ENCODE data around the gene RNF113B.

DNA sequence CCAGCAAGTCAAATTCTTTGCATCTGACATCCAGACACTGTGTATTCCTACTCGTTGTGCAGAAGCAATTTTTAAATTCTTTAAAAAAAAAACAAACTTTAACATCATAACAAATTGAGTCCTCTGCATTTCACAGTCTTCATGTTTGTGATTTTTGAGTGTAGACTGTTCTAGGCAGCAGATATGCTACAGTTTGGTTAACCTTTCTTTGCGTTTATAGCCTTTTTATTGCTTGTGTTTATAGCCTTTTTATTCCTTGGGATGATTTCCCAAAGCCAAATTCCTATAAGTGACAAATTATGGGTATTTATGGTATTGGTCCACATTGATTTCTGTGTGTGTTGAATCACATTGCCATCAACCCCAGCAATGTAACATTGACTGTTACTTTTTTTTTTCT is 14.9 kb upstream of the RNF113B start:
- TF ChIP-seq, protein P1, sequence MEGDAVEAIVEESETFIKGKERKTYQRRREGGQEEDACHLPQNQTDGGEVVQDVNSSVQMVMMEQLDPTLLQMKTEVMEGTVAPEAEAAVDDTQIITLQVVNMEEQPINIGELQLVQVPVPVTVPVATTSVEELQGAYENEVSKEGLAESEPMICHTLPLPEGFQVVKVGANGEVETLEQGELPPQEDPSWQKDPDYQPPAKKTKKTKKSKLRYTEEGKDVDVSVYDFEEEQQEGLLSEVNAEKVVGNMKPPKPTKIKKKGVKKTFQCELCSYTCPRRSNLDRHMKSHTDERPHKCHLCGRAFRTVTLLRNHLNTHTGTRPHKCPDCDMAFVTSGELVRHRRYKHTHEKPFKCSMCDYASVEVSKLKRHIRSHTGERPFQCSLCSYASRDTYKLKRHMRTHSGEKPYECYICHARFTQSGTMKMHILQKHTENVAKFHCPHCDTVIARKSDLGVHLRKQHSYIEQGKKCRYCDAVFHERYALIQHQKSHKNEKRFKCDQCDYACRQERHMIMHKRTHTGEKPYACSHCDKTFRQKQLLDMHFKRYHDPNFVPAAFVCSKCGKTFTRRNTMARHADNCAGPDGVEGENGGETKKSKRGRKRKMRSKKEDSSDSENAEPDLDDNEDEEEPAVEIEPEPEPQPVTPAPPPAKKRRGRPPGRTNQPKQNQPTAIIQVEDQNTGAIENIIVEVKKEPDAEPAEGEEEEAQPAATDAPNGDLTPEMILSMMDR (optimal IDR thresholded peaks at IDR 0.05 in 1 of 3, IDR thresholded peaks at IDR 0.05 in 1 of 3, conservative IDR thresholded peaks at IDR 0.05 in 1 of 3; ENCODE audit: extremely low read depth in 1 of 3, insufficient read depth in 2 of 3, low read length in 3 of 3), result no peak
- TF ChIP-seq EZH2 (IDR thresholded peaks at IDR 0.05; ENCODE audit: low read length), result no peak

Measured in keratinocyte (primary cell).